GM21737 (cell line): ENCODE measurements around the gene GUK1.
"Not testable (repeated sequence)": the region's sequence is repeated elsewhere in the genome, so short reads cannot be mapped to it uniquely, and the experiment has no call there.

Experiments used
- ATAC-seq: cut with Tn5 transposase; IDR thresholded peaks from one replicate; pipeline ENCODE4 v1.9.1; 2021; ENCODE audit warnings: mild to moderate bottlenecking, moderate library complexity; ENCODE audit not compliant: unreplicated experiment

GUK1 gene

DNA sequence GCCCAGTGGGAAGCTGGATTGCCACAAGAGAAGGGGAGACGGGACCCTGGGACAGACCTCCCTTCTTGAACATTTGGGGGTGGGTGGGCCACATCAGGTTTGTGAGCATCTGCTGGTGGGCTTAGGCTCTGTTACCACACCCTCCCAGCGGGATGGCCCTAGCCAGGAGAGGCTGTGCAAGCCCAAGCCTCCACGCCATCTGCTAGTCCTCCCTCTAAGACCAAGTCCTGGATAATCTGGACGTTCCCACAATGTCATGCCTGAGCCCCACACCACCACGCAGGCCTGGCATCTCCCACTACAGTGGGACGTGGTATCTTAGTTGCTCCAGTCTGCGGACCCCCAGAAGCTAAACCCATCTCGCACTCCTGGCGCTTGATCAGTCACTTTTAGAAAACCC, 21.8 kb downstream of the GUK1 start:
- ATAC-seq, result no peak

DNA sequence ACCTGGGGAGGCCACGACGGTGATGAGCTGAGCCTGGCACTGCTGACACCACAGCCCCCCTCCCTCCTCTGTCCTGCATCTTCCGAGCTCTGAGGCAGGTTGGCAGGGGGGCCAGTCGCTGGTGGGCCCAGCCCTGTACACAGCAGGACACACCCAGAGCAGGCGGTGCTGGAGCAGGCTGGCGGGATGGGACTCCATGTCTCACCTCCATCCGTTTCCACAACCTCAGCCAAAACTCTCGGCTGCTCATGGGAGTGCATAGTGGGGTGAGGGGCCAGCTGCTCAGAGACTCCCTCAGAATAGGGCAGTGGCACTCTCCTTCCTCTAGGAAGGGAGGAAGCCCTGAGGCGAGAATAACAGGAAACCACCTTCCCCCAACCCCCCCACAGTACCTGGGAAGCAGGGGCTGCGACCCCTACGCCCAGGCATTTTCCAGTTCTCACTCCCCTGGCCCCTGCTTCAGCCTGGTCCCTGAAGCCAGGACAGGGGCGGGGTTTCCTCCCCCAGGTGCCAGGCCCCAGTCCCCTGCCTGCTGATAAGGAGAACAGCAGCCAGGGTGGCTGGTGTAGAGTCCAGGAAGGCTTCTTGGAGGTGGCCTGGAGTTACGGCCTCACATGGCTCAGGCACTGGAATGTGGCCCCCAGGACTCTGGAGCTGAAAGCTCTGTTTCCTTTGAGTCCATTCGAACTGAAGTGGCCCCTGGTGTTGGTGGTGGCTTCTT, 22.4 kb downstream of the GUK1 start:
- ATAC-seq, result no peak

DNA sequence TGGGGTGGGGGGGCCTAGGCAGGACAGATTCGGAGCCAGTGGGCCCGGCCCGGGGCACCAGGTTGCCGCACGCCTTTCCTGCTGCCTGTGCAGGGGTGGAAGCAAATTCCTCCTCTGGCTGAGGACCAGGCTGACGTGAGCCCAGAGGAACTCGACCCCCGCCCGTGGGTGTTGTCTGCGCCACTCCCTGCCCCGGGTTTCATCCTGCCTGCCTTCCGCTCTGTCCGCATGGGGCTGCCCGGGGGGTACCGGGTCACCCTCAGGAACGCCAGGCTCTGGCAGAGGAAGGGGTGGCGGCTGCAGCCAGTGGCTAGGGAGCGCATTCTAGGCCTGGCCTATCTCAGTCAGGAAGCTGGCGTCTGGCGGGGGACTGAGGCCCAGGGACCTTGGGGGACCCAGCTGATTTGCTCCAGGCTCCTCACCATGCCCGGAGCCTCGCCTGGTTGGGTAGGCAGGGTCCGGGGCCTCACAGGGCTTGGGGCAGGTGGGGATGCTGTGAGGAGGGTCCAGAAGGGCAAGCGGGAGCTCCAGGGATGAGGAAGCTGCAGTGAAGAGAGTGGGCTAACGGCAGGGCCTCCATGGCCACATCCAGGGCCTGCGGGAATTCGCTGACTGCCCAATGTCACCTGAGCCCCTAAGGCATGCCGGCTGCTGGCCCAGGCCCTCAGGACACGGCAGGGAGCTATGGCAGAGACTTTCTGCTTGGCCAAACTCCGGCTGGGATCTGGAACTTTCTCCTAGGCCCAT, 23.1 kb downstream of the GUK1 start:
- ATAC-seq, result no peak

DNA sequence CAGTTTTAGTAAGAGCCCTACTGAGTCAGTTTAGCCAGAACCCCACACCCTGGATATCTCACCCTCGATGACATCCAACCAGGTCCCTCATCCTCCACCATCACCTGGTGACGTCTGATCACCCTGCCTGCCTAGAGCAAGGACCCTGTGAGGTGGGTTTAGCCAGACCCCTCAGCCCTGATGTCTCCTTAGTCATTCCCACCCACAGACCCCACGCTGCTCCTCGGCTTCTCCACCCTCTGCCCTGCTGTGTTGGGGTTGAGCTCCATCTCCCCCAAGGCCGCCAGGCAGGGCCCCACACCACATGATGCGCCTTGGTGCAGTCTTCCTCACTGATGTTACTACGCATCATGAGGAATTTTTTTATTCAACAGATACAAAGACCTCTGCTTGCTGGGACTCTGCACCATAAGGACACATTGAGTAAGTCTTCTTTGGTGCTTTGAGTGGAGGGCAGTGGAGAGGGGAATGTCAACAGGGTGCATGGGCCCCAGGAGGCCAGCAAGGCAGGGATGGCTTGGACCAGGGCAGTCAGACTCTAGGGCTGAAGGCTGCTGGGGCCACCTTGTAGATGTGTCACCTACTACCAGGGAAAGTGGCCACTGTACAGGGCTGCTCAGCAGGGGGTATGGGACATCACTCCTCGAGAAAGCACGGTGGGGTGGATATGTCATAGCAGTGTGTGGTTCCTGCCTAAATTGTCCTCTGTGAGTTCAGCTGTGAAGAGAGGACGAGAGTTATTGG, 23.9 kb downstream of the GUK1 start:
- no peak for ATAC-seq

DNA sequence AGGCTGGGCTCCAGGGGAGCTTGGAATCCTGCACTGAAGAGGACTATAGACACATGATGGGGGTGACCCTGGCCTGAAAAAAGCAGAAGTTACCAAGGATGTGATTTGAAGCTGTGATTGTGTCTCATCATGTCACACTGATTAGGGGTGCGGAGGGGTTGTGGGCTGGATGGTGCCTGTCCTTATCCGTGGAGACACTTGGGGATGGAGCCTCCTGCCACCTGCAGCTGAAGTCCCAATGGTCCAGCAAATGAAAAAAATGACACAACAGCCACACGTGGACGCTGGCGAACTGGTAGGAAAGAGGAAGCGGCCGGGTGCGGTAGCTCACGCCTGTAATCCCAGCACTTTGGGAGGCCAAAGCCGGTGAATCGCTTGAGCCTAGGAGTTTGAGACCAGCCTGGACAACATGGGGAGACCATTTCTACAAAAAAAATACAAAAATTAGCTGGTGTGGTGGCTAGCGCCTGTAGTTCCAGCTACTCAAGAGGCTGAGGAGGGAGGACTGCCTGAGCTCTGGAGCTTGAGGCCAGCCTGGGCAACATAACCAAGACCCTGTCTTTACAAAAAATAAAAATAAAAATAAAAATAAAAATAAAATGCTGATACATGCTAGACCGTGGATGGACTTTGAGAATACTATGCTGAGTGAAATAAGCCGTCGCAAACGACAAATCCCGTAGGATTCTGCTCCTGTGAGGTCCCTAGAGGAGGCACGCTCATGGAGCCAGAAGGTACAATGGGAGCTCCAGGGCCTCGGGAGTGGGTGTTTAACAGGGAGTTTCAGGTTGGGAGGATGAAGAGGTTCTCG, 24.7 kb downstream of the GUK1 start:
- no peak for ATAC-seq

DNA sequence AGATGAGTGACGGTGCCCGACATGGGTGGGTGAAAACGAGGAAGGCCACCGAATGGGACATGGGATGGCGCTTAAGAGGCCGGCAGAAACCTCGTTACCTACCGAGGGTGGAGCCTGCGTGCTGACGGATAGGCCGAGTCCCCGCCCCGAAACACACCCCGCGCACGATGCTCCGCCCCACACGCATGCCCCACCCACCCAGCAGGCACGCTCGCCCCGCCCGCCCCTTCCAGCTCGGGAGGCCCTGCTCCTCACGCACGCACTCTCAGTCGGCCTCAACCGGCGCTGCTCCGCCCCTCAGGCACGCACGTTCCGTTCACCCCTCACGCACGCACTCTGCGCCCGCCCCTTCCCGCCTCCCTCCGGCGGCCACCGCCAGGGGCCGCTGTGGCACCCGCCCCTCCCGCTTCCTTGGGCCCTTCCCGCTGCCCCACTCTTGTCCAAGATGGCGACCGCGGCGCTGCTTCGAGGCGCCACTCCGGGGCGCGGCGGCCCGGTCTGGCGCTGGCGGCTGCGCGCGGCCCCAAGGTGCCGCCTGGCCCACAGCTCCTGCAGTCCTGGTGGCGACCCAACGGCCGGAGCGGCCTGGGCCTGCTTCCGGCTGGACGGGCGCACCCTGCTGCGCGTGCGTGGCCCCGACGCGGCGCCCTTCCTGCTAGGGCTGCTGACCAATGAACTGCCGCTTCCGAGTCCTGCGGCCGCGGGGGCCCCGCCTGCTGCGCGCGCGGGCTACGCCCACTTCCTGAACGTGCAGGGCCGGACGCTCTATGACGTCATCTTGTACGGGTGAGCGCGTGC, 25.5 kb downstream of the GUK1 start, which contains the start of gene IBA57:
Gene IBA57, plus strand, starts transcription at position 433 of the 798 bp plus-strand sequence. Its CDS starts 13 bp downstream, at position 446.
- ATAC-seq, result peak; percentile 80

DNA sequence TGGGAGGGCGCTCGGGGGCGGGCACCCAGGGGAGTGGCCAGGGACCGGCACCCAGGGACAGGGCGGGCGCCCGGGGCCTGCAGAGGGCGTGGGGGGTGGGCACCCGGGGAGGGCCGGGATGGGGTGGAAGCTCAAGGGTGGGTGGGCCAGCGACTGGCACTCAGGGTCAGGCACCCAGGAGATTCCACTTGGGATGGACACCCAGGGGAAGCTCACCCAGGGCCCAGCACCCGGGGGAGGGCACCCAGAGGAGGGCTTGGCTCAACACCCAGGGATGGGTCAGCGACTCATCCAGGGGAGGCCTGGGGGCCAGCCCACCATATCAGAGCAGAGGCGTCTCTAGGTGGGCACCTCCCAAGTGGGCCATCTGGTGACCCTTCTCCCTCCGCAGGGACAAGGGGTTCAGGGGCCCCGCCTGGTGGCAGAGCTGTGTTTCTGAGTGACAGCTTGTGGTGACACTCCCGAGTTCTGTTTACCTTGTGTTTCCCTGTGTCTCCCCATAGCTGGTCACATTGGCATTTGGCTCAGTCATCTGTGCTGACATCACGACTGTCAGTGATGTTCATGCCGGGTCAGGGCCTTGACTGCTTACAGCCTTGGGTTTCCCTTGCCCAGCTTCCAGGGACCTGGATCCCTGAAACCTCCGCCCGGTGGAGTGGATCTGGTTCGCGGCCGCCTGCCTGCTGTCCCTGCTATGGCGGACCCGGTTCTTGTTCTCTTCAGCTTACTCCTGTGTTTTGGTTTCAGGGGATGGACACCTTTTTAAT, 26.3 kb downstream of the GUK1 start:
- peak; percentile 8 for ATAC-seq

DNA sequence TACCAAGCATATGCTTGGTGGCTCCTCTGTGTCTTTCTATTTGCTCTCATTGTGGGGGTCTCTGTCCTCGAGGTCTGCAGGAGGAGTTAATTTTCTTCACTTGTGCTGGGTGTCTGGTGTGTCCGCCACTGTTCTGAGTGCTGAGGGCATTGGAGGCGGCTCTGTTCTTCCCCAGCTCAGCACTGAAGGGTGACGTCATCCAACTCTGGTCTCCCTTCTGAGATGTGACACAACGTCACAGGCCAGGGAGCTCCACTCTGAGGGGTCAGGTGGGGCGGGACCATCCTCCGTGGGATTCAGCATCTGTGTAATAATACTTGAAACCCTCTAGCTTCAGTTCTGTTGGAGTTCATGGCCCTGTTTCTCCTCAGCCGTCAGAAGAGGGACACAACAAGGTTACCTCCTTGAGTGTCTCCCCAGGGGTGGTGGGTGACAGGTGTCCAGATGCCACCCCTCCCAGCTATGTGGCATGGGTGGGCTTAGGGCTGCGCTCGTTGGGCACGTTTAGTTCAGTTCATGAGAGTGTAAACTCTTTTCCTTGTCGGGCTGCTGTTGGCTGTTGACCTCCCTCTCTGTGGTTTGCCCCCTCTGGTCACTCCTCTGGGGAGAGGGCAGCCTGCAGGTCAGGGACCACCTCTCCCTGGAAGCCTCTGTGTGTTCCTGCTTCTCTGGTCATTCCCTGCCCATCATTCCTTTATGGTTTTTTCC, 28.6 kb downstream of the GUK1 start:
- ATAC-seq, result no peak

DNA sequence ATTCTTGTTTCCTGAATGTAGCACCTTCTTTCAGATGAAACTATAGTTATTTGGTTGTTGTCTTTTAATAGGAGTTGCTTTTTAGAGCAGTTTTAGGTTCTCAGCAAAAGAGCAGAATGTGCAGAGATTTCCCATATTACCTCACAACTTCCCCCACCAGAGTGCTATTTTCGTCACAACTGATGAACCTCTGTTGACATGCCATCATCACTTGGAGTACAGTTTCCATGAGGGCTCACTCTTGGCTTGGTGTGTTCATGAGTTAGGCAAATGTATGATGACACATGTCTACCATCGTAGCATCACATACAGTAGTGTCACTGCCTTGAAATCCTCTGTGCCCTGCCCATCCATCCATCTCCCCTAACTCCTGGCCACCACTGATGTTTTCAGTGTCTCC, 29.3 kb downstream of the GUK1 start:
- no peak for ATAC-seq

DNA sequence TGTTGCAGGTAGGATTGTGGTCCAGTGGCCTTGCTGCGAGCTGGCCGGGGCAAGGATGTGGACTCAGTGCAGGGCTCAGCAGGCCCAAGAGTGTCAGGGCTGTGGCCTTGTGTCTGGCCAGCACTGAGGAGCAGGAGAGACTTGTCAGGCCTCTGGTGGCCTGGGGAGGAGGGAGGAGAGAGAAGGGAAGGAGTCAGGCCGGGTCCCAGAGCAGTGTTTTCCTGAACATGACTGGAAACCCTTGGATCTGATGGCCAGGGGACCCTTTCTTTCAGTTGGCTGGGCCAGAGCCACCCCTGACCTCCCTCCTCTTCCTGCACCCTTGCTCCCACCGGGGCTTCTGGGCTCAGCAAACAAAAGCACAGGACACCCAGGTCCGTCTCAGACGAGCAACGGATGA, 30.6 kb downstream of the GUK1 start:
- ATAC-seq, result no peak

DNA sequence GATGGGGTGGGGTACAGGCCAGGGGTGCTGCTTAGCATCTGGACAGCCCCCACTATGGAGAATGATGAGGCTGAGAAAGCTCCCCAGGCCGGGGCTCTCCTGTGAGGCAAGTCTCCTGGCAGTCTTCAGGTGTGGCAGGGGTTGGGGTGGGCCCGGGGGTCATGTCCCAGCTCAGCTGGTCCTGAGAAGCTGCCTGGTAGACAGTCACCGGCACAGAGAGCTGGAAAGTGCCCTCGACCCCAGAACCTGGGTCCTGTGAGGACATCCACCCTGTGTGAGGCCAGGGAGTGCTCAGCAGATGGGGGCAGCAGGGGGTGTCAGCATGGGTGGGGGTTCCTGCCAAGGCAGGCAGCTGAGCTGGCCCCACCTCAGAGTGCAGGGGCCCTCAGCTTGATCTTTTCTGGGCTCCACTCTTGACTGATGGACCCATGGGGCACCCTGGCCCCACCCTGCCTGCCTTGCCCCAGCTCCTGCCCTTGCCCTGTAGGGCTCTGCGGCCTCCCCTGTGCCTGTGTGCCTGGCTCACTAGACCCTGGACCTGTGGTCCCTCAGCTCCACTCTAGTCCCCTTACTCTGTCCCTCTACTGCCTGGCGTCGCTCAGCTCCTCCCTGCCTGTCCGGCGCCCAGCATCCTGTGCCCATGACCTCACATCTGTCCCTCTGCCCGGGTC, 31.3 kb downstream of the GUK1 start:
- no peak for ATAC-seq

DNA sequence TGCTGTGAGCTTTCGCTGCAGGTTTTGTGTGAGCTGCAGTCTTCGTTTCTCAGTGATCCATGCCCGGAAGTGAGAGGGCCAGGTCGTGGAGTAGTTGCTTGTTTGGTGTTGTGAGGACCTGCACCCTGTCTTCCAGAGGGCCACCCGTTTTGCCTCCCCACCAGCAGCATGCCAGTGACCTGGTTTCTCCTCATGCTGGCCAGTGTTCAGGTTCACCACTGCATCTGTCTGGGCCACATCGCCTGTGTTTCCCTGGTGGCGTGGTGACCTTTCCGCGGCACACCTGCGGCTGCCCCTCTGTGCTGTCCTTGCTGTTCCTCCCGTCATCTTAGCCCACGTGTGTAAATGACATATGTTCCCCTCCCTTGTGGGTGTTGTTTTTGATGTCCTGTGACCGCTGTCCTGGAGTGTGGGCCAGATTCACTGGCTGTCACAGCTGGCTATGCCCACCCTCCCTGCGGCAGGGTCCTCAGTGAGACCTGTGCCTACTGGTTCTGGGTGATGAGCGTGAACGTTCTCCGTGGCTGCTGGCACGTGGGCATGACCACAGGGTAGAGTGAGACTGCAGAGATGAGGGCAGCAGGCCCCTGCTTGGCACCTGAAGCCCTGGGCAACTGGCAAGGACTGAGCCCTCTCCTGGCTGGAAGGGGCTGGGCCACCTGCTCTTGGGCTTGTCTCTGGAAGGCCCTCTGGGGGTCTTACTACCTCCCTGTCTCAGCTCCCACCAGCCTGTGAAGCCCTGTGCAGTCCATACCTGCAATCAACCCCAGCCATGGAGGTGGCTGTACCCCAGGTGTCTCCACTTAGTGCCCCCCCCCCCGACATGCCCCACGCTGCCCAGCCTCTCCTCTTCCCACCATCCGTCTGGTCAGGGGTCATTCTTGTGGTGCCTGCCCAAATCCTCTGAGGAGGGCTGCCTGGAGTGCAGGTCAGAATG, 32.8 kb downstream of the GUK1 start:
- ATAC-seq, result no peak

DNA sequence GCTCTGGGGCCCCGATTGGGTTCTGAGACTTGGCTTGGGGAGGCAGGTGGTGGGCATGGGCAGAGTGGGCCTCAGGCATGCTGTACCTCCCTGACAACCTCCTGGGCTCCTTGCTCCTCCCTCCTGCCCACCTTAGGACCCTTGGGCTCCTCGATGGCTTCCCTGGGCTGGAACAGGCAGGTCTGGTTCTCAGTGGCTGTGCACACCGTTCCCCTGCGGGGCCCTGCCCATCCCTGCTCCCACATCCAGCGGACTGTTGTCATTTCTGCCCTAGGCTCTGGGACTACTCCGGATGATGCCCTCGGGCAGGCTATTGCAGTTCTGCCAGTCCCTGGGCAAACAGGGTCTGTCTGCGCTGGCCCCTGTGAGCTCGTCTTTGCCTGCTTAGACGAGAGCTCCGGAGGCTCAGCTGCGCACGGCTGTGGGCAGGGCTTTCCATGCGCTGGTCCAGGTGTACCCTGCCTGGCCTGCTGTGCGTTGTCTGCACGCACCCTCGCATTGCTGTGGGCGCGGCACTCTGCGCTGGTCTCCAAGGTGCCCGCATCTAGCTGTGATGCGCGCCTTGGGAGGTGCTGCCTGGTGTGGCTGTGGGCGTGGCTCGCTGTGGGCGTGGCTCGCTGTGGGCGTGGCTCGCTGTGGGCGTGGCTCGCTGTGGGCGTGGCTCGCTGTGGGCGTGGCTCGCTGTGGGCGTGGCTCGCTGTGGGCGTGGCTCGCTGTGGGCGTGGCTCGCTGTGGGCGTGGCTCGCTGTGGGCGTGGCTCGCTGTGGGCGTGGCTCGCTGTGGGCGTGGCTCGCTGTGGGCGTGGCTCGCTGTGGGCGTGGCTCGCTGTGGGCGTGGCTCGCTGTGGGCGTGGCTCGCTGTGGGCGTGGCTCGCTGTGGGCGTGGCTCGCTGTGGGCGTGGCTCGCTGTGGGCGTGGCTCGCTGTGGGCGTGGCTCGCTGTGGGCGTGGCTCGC, 33.7 kb downstream of the GUK1 start:
- ATAC-seq, result not testable (repeated sequence)

DNA sequence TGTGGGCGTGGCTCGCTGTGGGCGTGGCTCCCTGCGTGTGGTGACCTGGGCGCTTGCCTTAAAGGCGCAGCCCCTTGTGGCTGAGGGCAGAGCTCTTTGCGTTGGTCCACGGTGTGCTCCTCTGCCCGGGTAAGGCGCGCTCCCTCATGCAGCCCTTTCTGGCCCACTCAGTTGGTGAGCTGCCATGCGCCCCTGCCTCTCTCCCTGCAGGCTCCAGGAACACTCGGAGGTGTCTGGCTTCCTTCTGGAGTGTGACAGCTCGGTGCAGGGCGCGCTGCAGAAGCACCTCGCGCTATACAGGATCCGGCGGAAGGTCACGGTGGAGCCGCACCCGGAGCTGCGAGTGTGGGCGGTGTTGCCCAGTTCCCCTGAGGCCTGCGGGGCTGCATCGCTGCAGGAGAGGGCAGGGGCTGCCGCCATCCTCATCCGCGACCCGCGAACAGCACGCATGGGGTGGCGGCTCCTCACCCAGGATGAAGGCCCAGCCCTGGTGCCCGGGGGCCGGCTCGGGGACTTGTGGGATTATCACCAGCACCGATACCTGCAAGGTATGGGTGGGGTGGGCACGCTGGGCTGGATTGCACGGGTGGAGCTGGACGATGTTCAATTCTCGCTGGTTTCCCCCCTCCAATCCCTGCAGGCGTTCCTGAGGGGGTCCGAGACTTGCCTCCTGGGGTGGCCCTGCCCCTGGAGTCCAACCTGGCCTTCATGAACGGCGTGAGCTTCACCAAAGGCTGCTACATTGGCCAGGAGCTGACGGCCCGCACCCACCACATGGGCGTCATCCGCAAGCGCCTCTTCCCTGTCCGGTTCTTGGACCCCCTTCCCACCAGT, 34.6 kb downstream of the GUK1 start:
- ATAC-seq, result no peak
